OCI-LY7 (cell line): Measurements from ENCODE around the gene PAPOLB. TPM values are rescaled to one million over a fixed set of nuclear protein-coding genes. Genes with fewer than 3 reads are reported as not detected.

Experiments
- BruUV-seq: library from RNA; stranded (reverse); fragments of 400-500 nt; replicated peaks from 2 replicates; lab custom pipeline; 2021; lab: Mats Ljungman, UMichigan
- CTCF ChIA-PET: fragments of 300-600 bp; sonication (Branson Sonifier 250); formaldehyde crosslinking; loops from one replicate; lab custom pipeline; 2022; ENCODE audit warnings: antibody characterized with exemption; ENCODE audit not compliant: unreplicated experiment; lab: Charles Lee
- POLR2A ChIA-PET: fragments of 300-600 bp; sonication (Branson Sonifier 250); formaldehyde crosslinking; loops from one replicate; lab custom pipeline; 2022; ENCODE audit warnings: antibody characterized with exemption; lab: Charles Lee
- DNase-seq: peaks from one replicate; pipeline ENCODE4 v3.0.0-alpha.2; 2015; ENCODE audit warnings: low spot score
- H2AFZ ChIP-seq: fragments of 200-600 bp; sonication (generic), shearing (Covaris generic); 2 replicates; pipeline ENCODE4 v1.6.1; 2014; ENCODE audit warnings: mild to moderate bottlenecking, antibody characterized with exemption, low read length, moderate library complexity
- H3K27ac ChIP-seq: fragments of 200-600 bp; sonication (generic); 2 replicates; pipeline ENCODE4 v1.5.1; 2014; ENCODE audit warnings: mixed run types, low read depth, mild to moderate bottlenecking, moderate library complexity, low read length, inconsistent platforms; ENCODE audit not compliant: poor library complexity, severe bottlenecking
- H3K36me3 ChIP-seq: fragments of 200-600 bp; sonication (generic); 2 replicates; pipeline ENCODE4 v1.6.1; 2014; ENCODE audit warnings: mild to moderate bottlenecking, antibody characterized with exemption, low read length, moderate library complexity, mixed read lengths; ENCODE audit not compliant: insufficient read depth
- H3K4me1 ChIP-seq: fragments of 200-600 bp; sonication (generic); 2 replicates; pipeline ENCODE4 v1.5.1; 2014; ENCODE audit warnings: mild to moderate bottlenecking, low read length; ENCODE audit not compliant: insufficient read depth, poor library complexity, severe bottlenecking
- H3K4me2 ChIP-seq: fragments of 200-600 bp; sonication (generic); 2 replicates; pipeline ENCODE4 v1.6.1; 2014; ENCODE audit warnings: mild to moderate bottlenecking, low read length
- H3K4me3 ChIP-seq: fragments of 200-600 bp; sonication (generic); 2 replicates; pipeline ENCODE4 v1.5.1; 2014; ENCODE audit warnings: mild to moderate bottlenecking, low read depth, low read length; ENCODE audit not compliant: poor library complexity, severe bottlenecking
- H3K79me2 ChIP-seq: fragments of 200-600 bp; sonication (generic); 2 replicates; pipeline ENCODE4 v1.6.1; 2016; ENCODE audit warnings: low read depth, mild to moderate bottlenecking, low read length, moderate library complexity, mixed read lengths; ENCODE audit not compliant: insufficient read depth
- H3K9me2 ChIP-seq: fragments of 200-600 bp; sonication (generic); 2 replicates; pipeline ENCODE4 v1.6.1; 2016; ENCODE audit warnings: mild to moderate bottlenecking, low read length, mixed read lengths; ENCODE audit not compliant: insufficient read depth
- H3K9me3 ChIP-seq: fragments of 200-600 bp; sonication (generic); 2 replicates; pipeline ENCODE4 v1.6.1; 2014; ENCODE audit warnings: mild to moderate bottlenecking, mixed run types, low read length, mixed read lengths
- H4K20me1 ChIP-seq: fragments of 200-600 bp; sonication (generic); 2 replicates; pipeline ENCODE4 v1.6.1; 2014; ENCODE audit warnings: mild to moderate bottlenecking, antibody characterized with exemption, low read length, moderate library complexity, mixed read lengths; ENCODE audit not compliant: insufficient read depth
- EZH2phosphoT487 ChIP-seq: fragments of 200-600 bp; sonication (generic); IDR thresholded peaks from 2 replicates; pipeline ENCODE4 v1.6.1; 2018; ENCODE audit warnings: low read depth, borderline replicate concordance, mild to moderate bottlenecking, mixed run types, antibody characterized with exemption, low read length, moderate library complexity, mixed read lengths
- intact Hi-C: fragments of 100-400 bp; cut with micrococcal nuclease; formaldehyde crosslinking; loops from one replicate; pipeline ENCODE4 v1.10.0; 2022; ENCODE audit not compliant: unreplicated experiment
- total RNA-seq, 2 experiments: library from RNA; depleted of rRNA in 1 of 2; stranded (reverse); fragments of >200 nt in 1 of 2; shearing (Covaris generic) in 1 of 2; gene quantifications; 2 replicates each; pipeline ENCODE4 v1.2.3, GENCODE V29; 2014 to 2022
- TF ChIP-seq, protein P1 (sequence below): fragments of 200-600 bp; sonication (generic); conservative IDR thresholded peaks from 2 replicates; pipeline ENCODE4 v1.5.1; 2014; ENCODE audit warnings: mild to moderate bottlenecking, antibody characterized with exemption, low read length, moderate library complexity, mixed read lengths

Gene PAPOLB
- total RNA-seq, 2 experiments from 2014 or later, result not detected

DNA sequence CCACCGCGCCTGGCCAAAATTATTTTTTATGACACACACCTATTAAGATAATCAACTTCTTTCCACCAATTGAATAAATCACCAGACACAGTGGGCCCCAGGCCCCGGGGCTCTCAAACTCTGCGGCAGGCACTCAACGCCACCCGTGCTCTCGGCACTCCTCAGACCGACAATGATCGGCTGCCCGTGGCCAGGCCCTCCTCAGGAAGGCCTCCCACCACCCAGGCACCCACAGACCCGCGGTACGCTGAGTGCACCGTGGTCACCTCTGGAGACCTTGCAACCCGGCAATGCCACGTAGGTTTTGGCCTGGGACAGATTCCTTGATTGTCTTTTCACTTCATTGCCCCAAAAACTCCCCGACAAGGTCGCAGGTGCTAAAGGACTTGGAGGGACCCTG is 14.8 kb upstream of the PAPOLB start:
- no TSS peak for BruUV-seq
- Histone ChIP-seq H2AFZ (no peak overlapping the region), H3K9me2 (no peaks in the 10 kb centered on the region), H4K20me1 (no peaks in the 10 kb centered on the region), H3K79me2 (no peaks in the 10 kb centered on the region), H3K4me1 (no peaks in the 10 kb centered on the region), H3K36me3 (no peaks in the 10 kb centered on the region), H3K9me3 (no peaks in the 10 kb centered on the region), H3K27ac (no peak overlapping the region), H3K4me3 (no peak overlapping the region), H3K4me2 (no peak overlapping the region)
- POLR2A ChIA-PET, result no interaction called here
- CTCF ChIA-PET, result no interaction called here
- intact Hi-C loops, result no loop called here
- DNase-seq, result no peak
- TF ChIP-seq EZH2phosphoT487, result no peak
- TF ChIP-seq, protein P1, sequence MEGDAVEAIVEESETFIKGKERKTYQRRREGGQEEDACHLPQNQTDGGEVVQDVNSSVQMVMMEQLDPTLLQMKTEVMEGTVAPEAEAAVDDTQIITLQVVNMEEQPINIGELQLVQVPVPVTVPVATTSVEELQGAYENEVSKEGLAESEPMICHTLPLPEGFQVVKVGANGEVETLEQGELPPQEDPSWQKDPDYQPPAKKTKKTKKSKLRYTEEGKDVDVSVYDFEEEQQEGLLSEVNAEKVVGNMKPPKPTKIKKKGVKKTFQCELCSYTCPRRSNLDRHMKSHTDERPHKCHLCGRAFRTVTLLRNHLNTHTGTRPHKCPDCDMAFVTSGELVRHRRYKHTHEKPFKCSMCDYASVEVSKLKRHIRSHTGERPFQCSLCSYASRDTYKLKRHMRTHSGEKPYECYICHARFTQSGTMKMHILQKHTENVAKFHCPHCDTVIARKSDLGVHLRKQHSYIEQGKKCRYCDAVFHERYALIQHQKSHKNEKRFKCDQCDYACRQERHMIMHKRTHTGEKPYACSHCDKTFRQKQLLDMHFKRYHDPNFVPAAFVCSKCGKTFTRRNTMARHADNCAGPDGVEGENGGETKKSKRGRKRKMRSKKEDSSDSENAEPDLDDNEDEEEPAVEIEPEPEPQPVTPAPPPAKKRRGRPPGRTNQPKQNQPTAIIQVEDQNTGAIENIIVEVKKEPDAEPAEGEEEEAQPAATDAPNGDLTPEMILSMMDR, result no peak

- BruUV-seq, result no TSS peak
- Histone ChIP-seq H3K79me2 (no peaks in the 10 kb centered on the region), H3K9me3 (no peaks in the 10 kb centered on the region), H3K9me2 (no peaks in the 10 kb centered on the region), H3K4me2 (no peak overlapping the region), H3K4me3 (no peak overlapping the region), H3K4me1 (no peaks in the 10 kb centered on the region), H3K36me3 (no peaks in the 10 kb centered on the region), H3K27ac (no peak overlapping the region), H2AFZ (no peak overlapping the region), H4K20me1 (no peaks in the 10 kb centered on the region)
- ChIA-PET POLR2A (no interaction called here), CTCF (no interaction called here)
- intact Hi-C loops, result no loop called here
- DNase-seq, result no peak
- no peak for TF ChIP-seq EZH2phosphoT487
- TF ChIP-seq, protein P1, result no peak
Observed at GRCh38 chr7:4875391-4875790, 13.6 kb upstream of the PAPOLB start.

- H3K79me2 ChIP-seq, result no peaks in the 10 kb centered on the region
- no peak overlapping the region for H3K4me3 ChIP-seq
- no peaks in the 10 kb centered on the region for H4K20me1 ChIP-seq
- no peak overlapping the region for H3K4me2 ChIP-seq
- H3K27ac ChIP-seq, result no peak overlapping the region
- no peaks in the 10 kb centered on the region for H3K9me2 ChIP-seq
- TF ChIP-seq, protein P1, result no peak
- TF ChIP-seq EZH2phosphoT487, result no peak
- DNase-seq, result no peak
- ChIA-PET POLR2A (interaction anchor here (0.5 kb wide), 1 partner anchor 1503 kb away, joined by 4 read pairs; no protein-coding TSS in a partner anchor), CTCF (no interaction called here)
- no TSS peak for BruUV-seq
- intact Hi-C loops, result no loop called here
- no peaks in the 10 kb centered on the region for H3K4me1 ChIP-seq
- no peaks in the 10 kb centered on the region for H3K36me3 ChIP-seq
- no peak overlapping the region for H2AFZ ChIP-seq
- no peaks in the 10 kb centered on the region for H3K9me3 ChIP-seq
Observed at GRCh38 chr7:4873071-4873944, 11.5 kb upstream of the PAPOLB start.
